Measurements from ENCODE around the gene SPATA13. TPM values are rescaled to one million over a fixed set of nuclear protein-coding genes. Genes with fewer than 3 reads are reported as not detected.
"Not testable (repeated sequence)": the region's sequence is repeated elsewhere in the genome, so short reads cannot be mapped to it uniquely, and the experiment has no call there.

SPATA13 gene
- total RNA-seq, 2 experiments from 2014 or later = 56.8 to 57.4 TPM

DNA sequence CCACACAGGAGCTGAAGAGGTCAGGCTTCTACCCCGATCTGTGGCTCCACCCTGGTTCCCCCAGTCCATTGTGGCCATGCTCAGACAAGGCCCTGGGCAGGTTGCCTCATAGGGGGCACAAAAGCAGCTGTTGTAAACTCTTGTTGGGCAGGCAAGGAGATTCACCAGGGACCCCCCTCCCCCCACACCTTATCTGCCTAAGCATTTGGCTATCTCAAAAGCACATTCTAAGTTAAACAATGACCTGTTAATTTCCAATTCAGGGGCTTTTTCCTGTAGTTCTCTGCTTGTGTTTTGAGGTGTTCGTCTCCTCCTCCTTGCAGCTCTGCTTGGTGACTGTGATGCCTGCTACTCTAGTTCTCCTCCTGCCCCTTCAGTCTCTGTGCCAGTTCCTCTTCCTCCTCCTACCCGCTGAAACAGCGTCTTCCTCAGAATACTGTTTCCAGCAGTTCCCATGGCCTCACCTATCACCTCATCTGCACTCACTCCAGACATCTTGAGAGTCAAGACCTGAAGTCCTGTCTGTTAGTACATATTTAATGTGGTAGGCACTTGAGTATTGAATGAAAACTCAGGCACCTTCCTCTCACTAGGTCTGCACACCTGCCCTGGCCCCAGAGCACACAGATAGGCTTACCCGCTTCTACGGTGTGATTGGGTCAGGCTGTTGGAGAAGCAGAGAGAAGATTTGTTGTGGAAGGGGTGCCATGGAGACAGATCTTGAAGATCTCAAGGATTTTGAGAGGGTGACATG lies 31.7 kb downstream of the SPATA13 start:
- H3K4me3 Mint-ChIP-seq = no peak overlapping the region

DNA sequence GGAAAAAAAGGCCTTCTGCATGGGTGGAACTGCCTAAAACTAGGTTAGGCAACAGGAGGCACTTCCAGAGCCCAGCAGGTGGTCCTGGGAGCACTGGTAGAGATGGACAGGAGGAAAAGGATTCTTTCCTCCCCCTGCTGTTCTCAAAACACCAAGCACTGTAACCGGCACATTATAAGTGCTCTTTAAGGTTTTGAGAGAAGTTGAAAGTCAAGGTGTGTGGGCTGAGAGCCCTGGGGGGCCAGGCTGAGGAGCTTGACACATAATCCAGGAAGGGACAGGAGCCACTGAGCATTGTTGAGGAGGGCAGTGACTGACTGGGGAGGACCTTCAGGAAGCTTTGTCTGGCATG lies 32.3 kb downstream of the SPATA13 start:
- no peak overlapping the region for H3K27ac Mint-ChIP-seq
- peaks cover under 1% of the 10 kb centered on the region for H3K4me1 Mint-ChIP-seq (ENCODE audit: low read depth)
- H3K27me3 Mint-ChIP-seq (ENCODE audit: low read depth) = no peaks in the 10 kb centered on the region
- intact Hi-C loops (cut with micrococcal nuclease) = no loop called here
- no peak overlapping the region for H3K4me3 Mint-ChIP-seq
- H3K9me3 Mint-ChIP-seq = no peaks in the 10 kb centered on the region
- no peak for DNase-seq
- no peaks in the 10 kb centered on the region for H3K36me3 Mint-ChIP-seq (ENCODE audit: low read depth)
- CTCF ChIA-PET = interaction anchor here (1.5 kb wide), 1 partner anchor 32 kb away, joined by 4 read pairs; the partner anchor contains the start of gene SPATA13

More for the DNA sequence above, 31.7 kb downstream of the SPATA13 start:
- no peak overlapping the region for H3K27ac Mint-ChIP-seq
- H3K4me1 Mint-ChIP-seq (ENCODE audit: low read depth) = peaks cover 6% of the 10 kb centered on the region
- no peaks in the 10 kb centered on the region for H3K9me3 Mint-ChIP-seq
- no peaks in the 10 kb centered on the region for H3K27me3 Mint-ChIP-seq (ENCODE audit: low read depth)
- no peak for DNase-seq
- H3K36me3 Mint-ChIP-seq (ENCODE audit: low read depth) = no peaks in the 10 kb centered on the region
- intact Hi-C loops (cut with micrococcal nuclease) = no loop called here
- CTCF ChIA-PET = interaction anchor here (1.5 kb wide), 1 partner anchor 31 kb away, joined by 4 read pairs; the partner anchor contains the start of gene SPATA13

DNA sequence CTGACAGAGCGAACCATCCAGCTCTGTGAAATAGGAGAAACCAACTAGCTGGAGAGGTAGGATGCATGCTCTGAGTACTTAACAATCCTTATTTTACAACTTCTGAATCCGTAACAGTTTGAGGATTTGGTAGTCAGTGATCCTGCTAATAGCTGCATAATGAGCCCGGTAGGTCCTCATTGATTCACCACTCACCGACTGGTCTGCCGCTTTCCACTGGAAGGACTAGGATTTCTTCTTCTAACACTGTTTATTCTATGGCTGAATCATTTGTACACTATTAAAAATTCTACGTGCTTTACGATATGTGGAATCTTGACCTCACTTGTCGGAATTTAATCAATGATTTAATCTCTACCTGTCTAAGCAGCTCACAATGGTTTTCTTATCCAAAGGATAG lies 33.9 kb downstream of the SPATA13 start:
- Mint-ChIP-seq H3K4me1 (ENCODE audit: low read depth) (no peaks in the 10 kb centered on the region), H3K27me3 (ENCODE audit: low read depth) (no peaks in the 10 kb centered on the region), H3K9me3 (no peaks in the 10 kb centered on the region), H3K27ac (no peak overlapping the region), H3K4me3 (no peak overlapping the region), H3K36me3 (ENCODE audit: low read depth) (no peaks in the 10 kb centered on the region)
- CTCF ChIA-PET = no interaction called here
- no peak for DNase-seq
- intact Hi-C loops (cut with micrococcal nuclease) = no loop called here

DNA sequence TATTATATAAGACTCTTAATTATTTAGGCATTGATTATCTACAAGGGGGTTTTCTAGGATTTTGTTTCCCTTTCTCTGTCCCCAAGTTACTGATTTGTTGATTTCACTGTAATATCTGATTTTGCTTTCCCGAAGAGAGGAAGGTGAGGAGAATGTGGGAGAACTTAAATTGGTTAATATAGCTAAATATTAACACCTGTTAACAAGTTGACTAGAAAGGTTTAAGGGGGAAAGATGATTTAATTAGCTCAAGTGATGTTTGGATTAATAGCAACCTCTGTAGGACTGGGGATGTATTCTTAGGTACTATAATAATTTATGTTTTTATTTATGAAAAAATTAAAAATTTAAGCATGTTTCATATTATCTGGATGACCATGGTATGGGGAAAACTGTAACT lies 35.1 kb downstream of the SPATA13 start:
- no peaks in the 10 kb centered on the region for H3K9me3 Mint-ChIP-seq
- H3K27ac Mint-ChIP-seq = no peak overlapping the region
- no peak for DNase-seq
- CTCF ChIA-PET = interaction anchor here (0.6 to 1.0 kb wide), 2 partner anchors 8 to 212 kb away, joined by 3 to 4 read pairs; no protein-coding TSS in a partner anchor
- no peaks in the 10 kb centered on the region for H3K36me3 Mint-ChIP-seq (ENCODE audit: low read depth)
- no peaks in the 10 kb centered on the region for H3K27me3 Mint-ChIP-seq (ENCODE audit: low read depth)
- H3K4me3 Mint-ChIP-seq = no peak overlapping the region
- intact Hi-C loops (cut with micrococcal nuclease) = no loop called here
- no peaks in the 10 kb centered on the region for H3K4me1 Mint-ChIP-seq (ENCODE audit: low read depth)

DNA sequence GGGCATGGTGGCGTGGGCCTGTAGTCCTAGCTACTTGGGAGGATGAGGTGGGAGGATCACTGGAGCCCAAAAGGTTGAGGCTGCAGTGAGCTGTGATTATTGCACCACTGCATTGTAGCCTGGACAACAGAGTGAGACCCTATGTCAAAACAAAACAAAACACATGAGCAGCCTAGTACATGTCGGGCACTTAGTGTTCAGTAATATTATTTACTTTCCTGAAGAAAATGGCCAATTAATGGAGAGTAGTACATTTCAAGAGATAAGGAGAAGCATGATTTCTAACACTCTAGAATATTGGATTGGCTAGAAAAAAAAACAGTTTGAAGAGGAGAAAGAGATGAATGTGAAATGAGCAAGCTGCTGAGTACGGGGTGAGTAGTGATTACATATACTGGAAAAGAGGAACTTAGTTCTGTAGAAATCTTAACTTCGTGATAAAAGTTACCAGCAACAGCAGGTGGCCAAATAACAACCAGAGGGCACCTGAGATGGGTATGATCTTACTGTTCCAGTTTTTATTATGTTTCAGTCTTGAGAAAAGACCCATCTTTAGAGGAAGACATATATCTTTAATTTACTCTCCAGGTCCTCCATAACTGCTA lies 36.2 kb downstream of the SPATA13 start:
- H3K4me3 Mint-ChIP-seq = no peak overlapping the region
- CTCF ChIA-PET = no interaction called here

DNA sequence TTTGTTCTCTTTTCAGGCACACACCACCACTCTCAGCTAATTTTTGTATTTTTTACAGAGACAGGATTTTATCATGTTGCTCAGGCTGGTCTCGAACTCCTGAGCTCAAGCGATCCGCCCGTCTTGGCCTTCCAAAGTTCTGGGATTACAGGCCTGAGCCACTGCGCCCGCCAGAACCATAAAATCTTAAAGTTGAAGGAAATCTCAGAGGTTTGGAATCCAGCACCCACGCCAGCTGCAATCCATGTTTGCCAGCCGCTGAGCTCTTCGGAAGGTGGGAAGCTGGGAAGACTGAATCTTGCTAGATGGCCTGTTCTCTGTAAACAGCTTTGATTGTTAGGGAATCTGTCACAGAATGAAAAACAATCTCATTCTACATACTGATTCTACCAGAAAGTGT lies 38.5 kb downstream of the SPATA13 start:
- intact Hi-C loops (cut with micrococcal nuclease) = no loop called here
- Mint-ChIP-seq H3K36me3 (ENCODE audit: low read depth) (no peaks in the 10 kb centered on the region), H3K4me1 (ENCODE audit: low read depth) (peaks cover 12% of the 10 kb centered on the region), H3K27ac (no peak overlapping the region), H3K9me3 (no peaks in the 10 kb centered on the region), H3K27me3 (ENCODE audit: low read depth) (no peaks in the 10 kb centered on the region), H3K4me3 (no peak overlapping the region)
- DNase-seq = no peak
- CTCF ChIA-PET = interaction anchor here (1.3 kb wide), 1 partner anchor 30 kb away, joined by 5 read pairs; no protein-coding TSS in a partner anchor

More for the DNA sequence above, 36.2 kb downstream of the SPATA13 start:
- DNase-seq = no peak
- H3K36me3 Mint-ChIP-seq (ENCODE audit: low read depth) = no peaks in the 10 kb centered on the region
- H3K27ac Mint-ChIP-seq = no peak overlapping the region
- no peaks in the 10 kb centered on the region for H3K27me3 Mint-ChIP-seq (ENCODE audit: low read depth)
- intact Hi-C loops (cut with micrococcal nuclease) = no loop called here
- H3K4me1 Mint-ChIP-seq (ENCODE audit: low read depth) = no peaks in the 10 kb centered on the region
- H3K9me3 Mint-ChIP-seq = no peaks in the 10 kb centered on the region

DNA sequence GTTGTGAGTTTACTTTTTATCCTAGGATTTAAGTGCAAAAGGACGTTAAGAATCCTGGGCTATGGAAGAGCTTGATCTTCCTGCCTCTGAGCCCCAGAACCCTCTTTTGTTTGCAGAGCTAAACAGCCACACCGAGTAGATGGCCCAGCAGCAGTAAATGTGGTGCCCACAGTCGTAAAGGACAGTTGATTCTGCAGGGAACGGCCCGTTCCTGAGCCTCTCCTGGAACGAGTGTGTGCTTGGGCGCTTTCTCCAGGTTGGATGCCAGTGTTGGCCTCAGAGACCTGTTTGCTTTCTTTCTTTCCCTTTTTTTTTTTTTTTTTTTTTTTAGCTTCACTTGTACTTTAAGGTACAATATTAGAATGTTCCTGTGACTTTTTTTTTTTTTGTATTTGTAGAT lies 41.7 kb downstream of the SPATA13 start:
- no peaks in the 10 kb centered on the region for H3K27me3 Mint-ChIP-seq (ENCODE audit: low read depth)
- intact Hi-C loops (cut with micrococcal nuclease) = no loop called here
- peaks cover 18% of the 10 kb centered on the region for H3K4me1 Mint-ChIP-seq (ENCODE audit: low read depth)
- H3K4me3 Mint-ChIP-seq = no peak overlapping the region
- H3K9me3 Mint-ChIP-seq = no peaks in the 10 kb centered on the region
- CTCF ChIA-PET = no interaction called here
- no peak overlapping the region for H3K27ac Mint-ChIP-seq
- no peak for DNase-seq
- H3K36me3 Mint-ChIP-seq (ENCODE audit: low read depth) = no peaks in the 10 kb centered on the region

DNA sequence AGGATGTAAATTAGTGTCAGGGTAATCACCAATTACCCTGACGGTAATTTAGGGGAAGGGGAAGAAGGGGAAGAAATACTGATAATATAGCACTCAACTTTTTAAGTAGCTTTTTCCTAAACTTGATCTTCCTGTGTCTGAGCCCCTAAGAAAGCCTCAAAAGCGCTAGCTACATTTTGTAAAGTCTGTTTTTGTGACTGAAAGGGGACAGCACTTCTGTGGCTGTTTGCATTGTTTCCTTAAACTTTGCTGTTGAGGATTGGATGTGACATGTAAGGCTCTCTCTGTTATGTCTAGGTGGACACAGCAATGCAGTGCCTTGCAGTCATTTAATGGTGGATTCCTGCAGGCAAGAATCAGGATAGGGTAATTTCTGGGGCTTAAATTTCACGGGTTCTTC lies 42.8 kb downstream of the SPATA13 start:
- peaks cover 21% of the 10 kb centered on the region for H3K4me1 Mint-ChIP-seq (ENCODE audit: low read depth)
- no peaks in the 10 kb centered on the region for H3K27me3 Mint-ChIP-seq (ENCODE audit: low read depth)
- no peak overlapping the region for H3K4me3 Mint-ChIP-seq
- H3K27ac Mint-ChIP-seq = no peak overlapping the region
- no peaks in the 10 kb centered on the region for H3K36me3 Mint-ChIP-seq (ENCODE audit: low read depth)
- intact Hi-C loops (cut with micrococcal nuclease) = no loop called here
- no peaks in the 10 kb centered on the region for H3K9me3 Mint-ChIP-seq
- DNase-seq = no peak
- CTCF ChIA-PET = interaction anchor here (1.1 to 2.2 kb wide), 4 partner anchors 16 to 150 kb away, joined by 3 to 10 read pairs (median 4); no protein-coding TSS in a partner anchor

DNA sequence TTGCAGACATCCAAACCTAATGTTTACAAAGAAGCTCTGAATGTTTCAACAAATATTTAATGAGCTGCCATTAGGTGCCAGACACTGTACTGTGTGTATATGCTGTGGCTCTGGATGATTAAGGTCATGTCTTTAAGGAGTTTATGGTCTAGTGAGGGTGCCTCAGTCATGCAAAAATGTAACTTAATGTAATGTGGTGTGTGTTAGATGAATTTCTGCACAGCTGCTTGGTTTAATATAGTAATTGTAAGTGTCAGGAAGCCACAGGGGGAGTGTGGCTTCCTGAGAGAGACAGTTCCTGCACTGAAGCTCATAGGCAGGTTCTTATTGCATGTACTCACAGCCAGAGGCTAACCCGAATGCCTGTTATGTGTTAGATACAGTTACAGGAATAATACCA lies 43.3 kb downstream of the SPATA13 start:
- Mint-ChIP-seq H3K4me3 (no peak overlapping the region), H3K4me1 (ENCODE audit: low read depth) (peaks cover 22% of the 10 kb centered on the region), H3K27me3 (ENCODE audit: low read depth) (no peaks in the 10 kb centered on the region), H3K9me3 (no peaks in the 10 kb centered on the region), H3K27ac (no peak overlapping the region), H3K36me3 (ENCODE audit: low read depth) (no peaks in the 10 kb centered on the region)
- intact Hi-C loops (cut with micrococcal nuclease) = no loop called here
- no peak for DNase-seq
- CTCF ChIA-PET = interaction anchor here (0.9 to 2.2 kb wide), 5 partner anchors 8 to 150 kb away, joined by 3 to 10 read pairs (median 4); no protein-coding TSS in a partner anchor

DNA sequence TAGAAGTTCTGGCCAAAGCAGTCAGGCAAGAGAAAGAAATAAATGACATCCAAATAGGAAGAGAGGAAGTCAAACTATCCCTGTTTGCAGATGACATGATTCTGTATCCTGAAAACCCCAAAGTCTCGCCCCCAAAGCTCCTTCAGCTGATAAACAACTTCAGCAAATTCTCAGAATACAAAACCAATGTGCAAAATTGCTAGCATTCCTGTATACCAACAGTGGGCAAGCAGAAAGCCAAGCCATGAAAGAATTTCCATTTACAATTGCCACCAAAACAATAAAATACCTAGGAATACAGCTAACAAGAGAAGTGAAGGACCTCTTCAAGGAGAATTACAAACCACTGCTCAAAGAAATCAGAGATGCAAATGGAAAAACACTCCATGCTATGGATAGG lies 44.6 kb downstream of the SPATA13 start:
- H3K9me3 Mint-ChIP-seq; H3K27me3 Mint-ChIP-seq (ENCODE audit: low read depth); intact Hi-C loops (cut with micrococcal nuclease); H3K27ac Mint-ChIP-seq; H3K36me3 Mint-ChIP-seq (ENCODE audit: low read depth); DNase-seq; H3K4me3 Mint-ChIP-seq: not testable (repeated sequence)
- CTCF ChIA-PET = interaction anchor here (1.7 kb wide), 1 partner anchor 27 kb away, joined by 4 read pairs; no protein-coding TSS in a partner anchor
- peaks cover 22% of the 10 kb centered on the region for H3K4me1 Mint-ChIP-seq (ENCODE audit: low read depth)

DNA sequence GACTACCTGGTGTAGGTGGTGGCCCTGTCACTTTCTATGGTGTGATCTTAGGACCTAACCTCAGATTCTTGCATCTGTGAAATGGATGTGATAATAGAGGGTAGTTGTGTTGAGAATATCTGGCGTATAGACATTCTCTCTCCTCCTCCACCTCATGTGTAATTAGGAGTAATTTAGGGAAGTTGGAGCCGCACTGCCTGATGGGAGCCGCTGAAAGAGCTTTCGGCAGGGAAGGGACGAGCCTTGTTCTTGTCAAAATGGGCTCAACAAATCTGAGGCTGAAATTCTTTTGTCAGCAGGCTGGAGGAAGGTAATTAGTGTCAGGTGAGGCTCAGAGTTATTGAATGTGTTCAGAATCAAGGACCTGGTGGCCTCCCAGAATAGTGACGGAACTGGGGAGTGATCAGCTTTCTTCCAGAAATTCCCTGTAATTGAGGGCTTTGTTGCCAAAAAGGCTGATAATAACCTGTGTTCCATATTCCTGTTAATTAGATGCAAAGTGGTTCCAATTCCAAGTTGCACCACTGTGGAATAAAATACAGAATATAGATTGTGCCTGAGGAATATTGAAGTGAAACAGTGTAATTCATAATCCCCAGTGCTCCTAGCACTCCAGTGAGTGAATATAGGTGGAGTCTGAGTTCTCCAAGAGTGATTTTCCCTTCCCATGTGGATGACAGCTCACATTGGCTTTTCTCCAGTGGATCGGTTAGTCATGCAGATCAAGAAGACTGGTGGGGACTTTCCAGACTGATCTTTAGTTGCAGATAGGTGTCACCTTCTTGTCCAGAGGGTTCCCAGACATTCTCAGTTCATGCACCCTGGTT lies 47.5 kb downstream of the SPATA13 start:
- H3K27ac Mint-ChIP-seq = no peak overlapping the region
- H3K9me3 Mint-ChIP-seq = no peaks in the 10 kb centered on the region
- no peaks in the 10 kb centered on the region for H3K27me3 Mint-ChIP-seq (ENCODE audit: low read depth)
- H3K4me1 Mint-ChIP-seq (ENCODE audit: low read depth) = peaks cover 18% of the 10 kb centered on the region
- H3K4me3 Mint-ChIP-seq = no peak overlapping the region
- intact Hi-C loops (cut with micrococcal nuclease) = no loop called here
- DNase-seq = no peak
- CTCF ChIA-PET = no interaction called here
- no peaks in the 10 kb centered on the region for H3K36me3 Mint-ChIP-seq (ENCODE audit: low read depth)

DNA sequence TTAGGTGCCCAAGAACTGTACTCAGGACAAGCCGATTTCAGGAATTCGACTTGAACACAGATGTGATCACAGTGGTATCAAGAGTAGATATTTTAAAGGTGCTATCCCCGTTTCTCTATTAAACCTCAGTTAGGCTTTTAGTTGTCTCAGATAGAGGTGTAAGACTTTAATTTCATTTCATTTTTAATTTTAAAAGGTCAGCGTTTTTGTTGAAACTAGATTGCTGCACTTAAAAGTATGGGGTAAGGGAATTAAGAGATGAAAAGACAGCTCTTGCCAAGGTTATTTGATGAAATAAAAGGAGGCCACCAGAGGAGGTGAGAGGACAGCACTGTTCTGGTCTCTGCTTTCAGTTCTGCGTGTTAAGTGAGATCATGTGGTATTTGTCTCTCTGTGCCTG lies 48.6 kb downstream of the SPATA13 start:
- Mint-ChIP-seq H3K4me3 (no peak overlapping the region), H3K9me3 (no peaks in the 10 kb centered on the region), H3K36me3 (ENCODE audit: low read depth) (no peaks in the 10 kb centered on the region), H3K27me3 (ENCODE audit: low read depth) (no peaks in the 10 kb centered on the region), H3K27ac (no peak overlapping the region), H3K4me1 (ENCODE audit: low read depth) (peaks cover 8% of the 10 kb centered on the region)
- DNase-seq = no peak
- CTCF ChIA-PET = no interaction called here
- intact Hi-C loops (cut with micrococcal nuclease) = no loop called here

All from activated naive CD4-positive, alpha-beta T cell treated with anti-CD3 and anti-CD28 coated beads for 36 hours (primary cell).